GM12874 (cell line): ENCODE results near the gene CHN2.

Experiments used
- TF ChIP-seq, protein P1 (sequence below): IDR thresholded peaks from 2 replicates; pipeline ENCODE4 v1.5.1; 2011; ENCODE audit warnings: low read depth, mild to moderate bottlenecking, control low read depth, low read length, moderate library complexity; ENCODE audit not compliant: insufficient read depth

CHN2 gene

DNA sequence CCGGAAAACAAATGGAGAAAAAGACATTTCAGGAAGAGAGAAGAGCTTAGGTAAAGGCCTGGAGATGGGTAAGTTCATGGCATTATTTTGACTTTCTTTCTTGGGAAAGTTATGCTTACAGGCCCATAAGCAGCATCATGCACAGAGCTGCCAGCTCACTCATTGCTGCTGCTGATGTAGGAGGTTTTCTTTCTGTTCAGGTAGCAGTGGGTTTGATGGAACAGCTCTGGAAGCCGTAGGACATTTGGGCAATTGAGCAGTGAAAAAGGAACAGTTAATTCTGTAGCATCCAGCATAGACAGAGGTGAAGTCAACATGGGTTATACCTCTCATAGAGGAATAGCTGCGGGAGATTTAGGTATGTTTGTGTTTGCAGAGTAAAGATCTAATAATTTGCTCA, 3.3 kb downstream of the CHN2 start:
- TF ChIP-seq, protein P1, sequence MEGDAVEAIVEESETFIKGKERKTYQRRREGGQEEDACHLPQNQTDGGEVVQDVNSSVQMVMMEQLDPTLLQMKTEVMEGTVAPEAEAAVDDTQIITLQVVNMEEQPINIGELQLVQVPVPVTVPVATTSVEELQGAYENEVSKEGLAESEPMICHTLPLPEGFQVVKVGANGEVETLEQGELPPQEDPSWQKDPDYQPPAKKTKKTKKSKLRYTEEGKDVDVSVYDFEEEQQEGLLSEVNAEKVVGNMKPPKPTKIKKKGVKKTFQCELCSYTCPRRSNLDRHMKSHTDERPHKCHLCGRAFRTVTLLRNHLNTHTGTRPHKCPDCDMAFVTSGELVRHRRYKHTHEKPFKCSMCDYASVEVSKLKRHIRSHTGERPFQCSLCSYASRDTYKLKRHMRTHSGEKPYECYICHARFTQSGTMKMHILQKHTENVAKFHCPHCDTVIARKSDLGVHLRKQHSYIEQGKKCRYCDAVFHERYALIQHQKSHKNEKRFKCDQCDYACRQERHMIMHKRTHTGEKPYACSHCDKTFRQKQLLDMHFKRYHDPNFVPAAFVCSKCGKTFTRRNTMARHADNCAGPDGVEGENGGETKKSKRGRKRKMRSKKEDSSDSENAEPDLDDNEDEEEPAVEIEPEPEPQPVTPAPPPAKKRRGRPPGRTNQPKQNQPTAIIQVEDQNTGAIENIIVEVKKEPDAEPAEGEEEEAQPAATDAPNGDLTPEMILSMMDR = no peak

DNA sequence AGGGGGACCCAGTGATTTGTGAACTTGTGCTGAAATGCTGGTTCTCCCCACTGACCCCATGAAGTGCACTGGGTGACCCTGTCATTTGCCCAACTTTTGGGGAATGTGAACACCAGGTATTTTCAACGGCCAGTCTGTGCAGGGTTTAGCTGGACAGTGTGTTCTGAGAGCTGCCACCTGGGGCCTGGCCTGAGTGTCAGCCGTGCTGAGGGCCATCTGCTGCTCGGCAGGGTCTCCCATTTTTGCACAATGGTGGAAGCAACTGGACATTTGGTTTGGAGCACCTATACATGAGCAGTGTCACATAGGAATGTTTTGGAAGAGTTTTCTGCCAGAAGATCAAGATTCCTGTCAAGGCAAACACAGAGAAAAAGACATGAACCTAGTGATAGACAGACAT, 5.2 kb downstream of the CHN2 start:
- TF ChIP-seq, protein P1 = no peak

DNA sequence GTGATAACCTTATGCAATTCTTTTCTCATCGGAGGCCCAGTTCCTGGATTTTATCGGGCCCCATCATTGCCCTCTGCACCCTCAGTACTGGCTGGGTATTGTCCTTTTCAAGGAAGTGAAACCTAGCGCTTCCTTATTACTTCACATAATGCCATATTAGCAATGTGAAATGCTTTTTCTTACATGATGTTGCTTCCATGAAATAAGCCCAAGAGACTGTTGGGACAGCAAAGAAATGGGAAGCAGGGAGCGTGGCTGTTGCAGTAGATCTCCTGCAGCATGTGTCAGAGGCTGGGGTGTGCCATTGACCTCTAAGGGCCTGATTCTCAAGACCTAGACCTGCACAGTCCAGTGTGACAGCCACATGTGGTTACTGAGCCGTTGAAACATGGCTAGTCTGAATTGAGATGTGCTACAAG, 8.1 kb downstream of the CHN2 start:
- TF ChIP-seq, protein P1 = no peak

- TF ChIP-seq, protein P1 = no peak
Measured at GRCh38 chr7:29204491-29205272, 10.1 kb downstream of the CHN2 start.

- TF ChIP-seq, protein P1 = no peak
Measured at GRCh38 chr7:29207162-29207801, 12.7 kb downstream of the CHN2 start.

- TF ChIP-seq, protein P1 = no peak
Measured at GRCh38 chr7:29208410-29209250, 14.1 kb downstream of the CHN2 start.

GRCh38 chr7:29209745-29210144, 15.2 kb downstream of the CHN2 start:
- TF ChIP-seq, protein P1 = no peak
